Hippocampal formation (tissue), 2 donors: Measurements from ENCODE around the gene RMND1.

Experiments used
- DNase-seq, 2 donors: peaks; one replicate each; lab custom pipeline; 2025; lab: John Stamatoyannopoulos, UW

The RMND1 gene

DNA sequence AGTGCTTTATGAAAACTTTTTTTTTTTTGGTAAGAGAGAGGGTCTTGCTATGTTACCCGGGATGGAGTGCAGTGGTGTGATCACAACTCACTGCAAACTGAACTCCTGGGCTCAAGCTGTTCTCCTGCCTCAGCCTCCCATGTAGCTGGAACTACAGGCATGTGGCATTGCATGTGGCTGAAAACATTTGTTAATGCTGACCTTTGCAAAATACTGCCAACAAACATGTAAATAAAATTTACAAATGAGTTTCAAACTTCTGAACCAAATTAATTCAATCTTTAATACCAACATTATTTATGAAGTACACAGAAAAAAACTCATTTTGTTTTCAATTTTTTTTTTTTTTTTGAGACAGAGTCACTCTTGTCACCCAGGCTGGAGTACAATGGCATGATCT lies 34.4 kb downstream of the RMND1 start:
- no peak for DNase-seq

DNA sequence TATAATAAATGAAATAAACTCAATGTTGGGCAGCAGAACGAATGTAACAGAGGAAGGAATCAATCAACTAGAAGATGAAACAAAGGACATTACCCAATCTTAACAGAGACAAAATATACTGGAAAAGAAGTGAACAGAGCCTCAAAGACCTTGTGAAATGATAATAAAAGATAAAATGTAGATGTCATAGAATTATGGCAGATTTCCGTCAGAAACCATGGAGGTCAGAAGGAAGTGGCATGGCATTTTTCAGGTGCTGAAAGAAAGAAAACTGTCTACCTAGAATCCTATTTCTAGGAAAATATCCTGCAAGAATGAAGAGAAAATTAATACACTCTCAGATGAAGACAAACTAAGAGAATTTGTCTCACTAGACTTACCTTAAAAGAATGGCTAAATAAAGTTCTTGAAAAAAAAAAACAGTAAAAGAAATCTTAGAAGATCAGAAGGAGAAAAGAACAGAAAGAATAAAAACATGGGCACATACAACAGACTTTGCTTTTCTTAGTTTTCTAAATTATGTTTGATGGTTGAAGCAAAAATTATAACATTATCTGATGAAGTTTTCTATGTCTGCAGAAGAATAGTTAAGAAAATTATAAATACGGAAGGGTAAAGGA lies 37.2 kb downstream of the RMND1 start:
- no peak for DNase-seq

DNA sequence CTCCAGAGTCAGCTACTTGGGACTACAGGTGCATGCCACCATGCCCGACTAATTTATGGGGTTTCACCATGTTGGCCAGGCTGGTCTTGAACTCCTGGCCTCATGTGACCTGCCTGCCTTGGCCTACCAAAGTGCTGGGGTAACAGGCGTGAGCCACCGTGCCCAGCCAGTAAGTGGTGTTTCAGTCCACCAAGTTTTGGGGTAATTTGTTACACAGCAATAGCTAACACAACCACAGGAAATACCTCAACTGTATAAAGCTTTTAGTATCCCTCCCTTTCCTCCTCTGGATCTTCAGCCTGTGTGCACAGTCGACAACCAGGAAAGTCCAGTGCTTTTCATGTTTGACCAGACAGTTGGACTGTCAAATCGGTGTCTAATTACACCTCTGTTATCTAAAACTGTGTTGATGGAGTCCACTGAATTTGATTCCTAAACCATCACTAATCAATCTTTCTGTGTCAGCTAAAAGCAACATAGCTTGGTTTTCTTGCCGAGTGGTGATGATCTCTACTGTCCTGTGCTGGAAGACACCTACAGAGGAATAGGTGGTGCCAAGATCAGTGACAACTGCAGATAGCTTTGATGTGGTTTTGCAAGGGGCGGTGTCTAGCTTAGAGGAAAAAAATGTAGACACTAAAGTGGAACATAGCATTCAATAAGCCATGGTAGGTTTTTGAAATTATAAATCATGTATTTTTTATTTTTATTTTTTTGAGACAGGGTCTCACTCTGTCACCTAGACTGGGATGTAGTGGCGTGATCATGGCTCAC lies 38.4 kb downstream of the RMND1 start:
- DNase-seq = no peak

DNA sequence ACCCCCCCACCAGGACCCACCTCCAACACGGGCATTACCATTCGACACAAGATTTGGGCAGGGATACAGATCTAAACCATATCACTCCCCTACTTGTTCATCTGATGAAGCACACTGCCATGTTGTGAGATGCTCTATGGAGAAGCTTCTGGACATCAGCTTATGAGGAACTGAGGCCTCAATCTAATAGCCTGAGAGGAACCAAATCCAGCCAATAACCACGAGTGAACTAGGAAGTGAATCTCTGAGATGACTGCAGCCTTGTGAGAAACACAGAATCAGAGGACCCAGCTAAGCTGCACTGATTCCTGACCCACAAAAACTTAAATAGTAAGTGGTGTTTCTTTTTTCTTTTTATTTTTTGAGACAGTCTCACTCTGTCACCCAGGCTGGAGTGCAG lies 39.0 kb downstream of the RMND1 start:
- DNase-seq = no peak

DNA sequence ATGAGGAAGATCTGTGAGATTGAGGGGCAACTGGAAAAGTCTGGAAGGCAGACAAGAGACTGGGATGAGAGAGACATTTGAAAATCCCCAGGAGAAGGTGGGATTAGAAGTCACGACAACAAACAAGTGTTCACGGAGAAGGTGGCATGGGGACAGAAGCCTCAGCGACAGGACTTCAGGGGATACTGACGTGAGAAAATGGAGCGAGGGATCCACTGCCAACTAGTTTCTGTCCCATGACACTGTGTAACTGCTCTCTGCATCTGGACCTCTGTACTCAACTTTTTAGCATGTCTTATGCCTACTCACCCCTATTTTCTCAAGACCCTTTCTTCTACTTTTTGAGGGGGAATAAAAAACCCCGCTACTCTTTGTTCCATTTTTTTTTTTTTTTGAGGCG lies 42.2 kb downstream of the RMND1 start:
- no peak for DNase-seq

DNA sequence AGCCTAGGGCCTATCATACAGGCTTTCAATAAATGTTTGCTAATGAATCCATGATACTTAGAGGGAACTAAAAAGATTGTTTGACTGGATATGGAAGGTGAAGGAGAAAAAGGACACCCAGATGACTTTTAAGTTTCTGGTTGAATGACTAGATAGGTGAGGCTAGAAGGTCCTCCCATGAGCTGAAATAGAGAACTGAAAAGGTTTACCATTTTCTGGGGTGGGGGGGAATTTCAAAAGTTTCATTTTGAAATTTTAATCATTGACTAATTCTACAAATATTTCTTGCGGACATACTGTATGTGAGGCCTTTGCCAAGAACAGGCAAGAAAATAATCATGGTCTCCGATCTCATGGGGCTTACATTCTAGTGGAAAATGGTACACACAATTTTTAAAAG lies 42.7 kb downstream of the RMND1 start:
- DNase-seq = no peak

DNA sequence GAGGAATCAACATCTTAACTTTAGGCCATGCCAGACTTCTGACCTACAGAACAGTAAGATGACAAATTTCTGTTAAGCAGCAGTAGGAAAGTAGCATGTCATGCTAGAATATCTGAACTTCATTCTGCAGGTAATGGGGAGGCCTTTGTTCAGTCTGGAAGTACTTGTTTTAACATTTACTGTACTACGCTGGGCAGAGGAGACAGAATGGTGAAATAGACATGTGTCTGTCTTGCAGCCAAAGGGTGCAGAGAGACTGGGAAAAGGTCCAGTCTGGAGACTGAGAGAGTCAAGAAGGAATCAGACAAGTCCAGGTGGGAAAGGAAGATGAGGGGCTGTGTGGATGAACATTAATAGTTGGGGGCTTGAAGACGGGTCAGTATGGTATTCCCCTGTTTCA lies 43.1 kb downstream of the RMND1 start:
- DNase-seq = no peak

DNA sequence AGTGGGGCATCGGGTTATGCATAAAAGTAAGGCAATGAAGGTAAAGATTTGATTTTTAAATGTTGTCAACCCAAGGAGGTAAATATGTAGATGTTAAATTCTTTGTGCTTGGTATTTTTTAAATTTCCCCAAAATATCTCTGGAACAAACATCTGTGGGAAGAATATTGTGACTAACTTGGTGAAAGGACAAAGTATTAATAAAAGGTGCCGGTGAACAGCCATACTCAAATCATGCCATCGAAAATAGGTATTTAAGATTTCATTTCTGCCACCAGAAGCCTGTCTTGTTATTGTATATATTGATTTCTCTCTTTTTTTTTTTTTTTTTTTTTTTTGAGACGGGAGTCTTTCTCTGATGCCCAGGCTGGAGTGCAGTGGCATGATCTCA lies 48.0 kb downstream of the RMND1 start:
- DNase-seq = no peak

DNA sequence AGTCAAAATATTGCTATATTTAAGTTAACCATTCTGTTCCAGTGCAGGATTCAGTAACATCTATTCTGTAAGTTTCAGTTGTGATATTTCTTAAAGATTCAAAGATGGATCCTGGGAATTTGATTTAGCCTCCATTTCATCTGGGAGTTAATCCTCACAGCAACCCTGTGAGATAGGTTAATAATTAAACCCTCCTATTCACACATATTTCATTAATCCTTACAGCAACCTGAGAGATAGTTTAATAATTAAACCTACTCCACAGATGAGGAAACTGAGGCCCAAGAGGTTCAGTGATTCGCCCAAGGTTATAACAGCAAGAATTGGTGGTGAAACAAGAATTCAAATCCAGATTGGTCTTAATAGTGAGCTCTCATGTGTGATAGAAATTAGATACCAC lies 49.7 kb downstream of the RMND1 start:
- DNase-seq = no peak

DNA sequence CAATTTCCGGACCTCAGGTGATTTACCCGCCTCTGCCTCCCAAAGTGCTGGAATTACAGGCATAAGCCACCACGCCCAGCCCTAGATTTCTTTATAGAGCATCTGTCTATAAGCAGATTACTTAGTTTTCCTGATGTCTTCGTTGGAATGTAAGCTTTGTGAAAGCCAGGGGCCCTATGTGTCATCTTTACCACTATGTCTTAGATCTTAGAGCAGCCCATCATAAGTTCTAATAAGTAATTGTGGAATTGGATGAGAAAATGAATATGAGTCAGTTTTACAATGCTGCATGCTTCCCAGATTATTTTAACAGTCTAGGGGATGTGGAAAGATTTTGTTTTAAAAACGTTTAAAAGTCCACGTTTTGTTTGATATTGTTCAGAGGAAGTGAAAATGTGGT lies 51.5 kb downstream of the RMND1 start:
- no peak for DNase-seq

DNA sequence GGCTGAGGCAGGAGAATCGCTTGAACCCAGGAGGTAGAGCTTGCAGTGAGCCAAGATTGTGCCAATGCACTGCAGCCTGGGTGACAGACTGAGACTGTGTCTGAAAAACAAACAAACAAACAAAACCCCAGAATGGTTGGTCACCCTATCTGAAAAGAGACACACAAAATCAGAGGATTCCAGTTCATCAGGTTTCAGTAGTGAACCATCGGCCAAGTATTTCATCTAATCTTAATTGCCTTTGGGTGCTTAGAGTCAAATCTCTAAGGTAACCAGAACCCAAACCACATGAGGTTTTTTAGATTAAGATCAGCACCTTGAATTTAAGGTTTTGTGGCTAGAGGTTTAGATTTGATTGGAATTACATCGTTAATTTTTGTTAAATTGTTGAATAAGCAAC lies 52.2 kb downstream of the RMND1 start:
- no peak for DNase-seq

DNA sequence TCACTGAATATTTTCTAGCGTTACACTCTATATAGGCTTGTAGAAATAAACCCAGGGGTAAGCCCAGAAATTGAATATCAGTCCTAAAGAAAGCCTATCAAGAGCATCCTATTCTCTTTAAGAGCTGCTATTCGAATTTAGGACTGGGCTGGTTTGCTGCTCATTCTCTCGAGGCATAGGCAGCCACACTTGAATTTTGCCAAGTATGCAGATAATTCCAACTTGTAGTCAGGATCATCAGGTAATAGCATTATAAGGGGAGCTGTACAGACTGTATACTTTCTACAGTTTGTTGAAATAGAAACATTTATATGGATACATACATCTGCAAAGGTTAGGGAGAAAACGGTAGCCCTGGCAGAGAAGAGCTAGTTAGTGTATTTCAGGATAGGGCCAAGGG lies 58.5 kb downstream of the RMND1 start:
- DNase-seq = no peak

DNA sequence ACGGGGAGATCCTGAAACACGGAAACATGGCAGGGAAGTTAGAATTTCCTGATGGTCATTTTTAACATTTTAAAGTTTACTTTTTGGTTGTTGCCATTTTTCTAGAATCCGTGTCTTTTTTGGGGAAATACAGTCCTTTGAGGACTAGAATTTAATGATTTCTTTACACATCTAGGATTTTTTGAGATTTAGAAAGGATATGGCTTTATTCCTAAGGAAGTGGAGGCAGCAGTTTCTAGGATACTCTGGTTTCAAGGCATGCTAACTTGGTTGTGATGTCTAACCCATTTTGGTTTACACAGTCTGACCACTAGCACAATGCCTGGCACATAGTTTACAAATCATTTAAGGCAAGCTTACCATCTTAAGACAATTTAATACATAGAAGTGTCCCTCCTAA lies 59.5 kb downstream of the RMND1 start:
- DNase-seq = no peak

DNA sequence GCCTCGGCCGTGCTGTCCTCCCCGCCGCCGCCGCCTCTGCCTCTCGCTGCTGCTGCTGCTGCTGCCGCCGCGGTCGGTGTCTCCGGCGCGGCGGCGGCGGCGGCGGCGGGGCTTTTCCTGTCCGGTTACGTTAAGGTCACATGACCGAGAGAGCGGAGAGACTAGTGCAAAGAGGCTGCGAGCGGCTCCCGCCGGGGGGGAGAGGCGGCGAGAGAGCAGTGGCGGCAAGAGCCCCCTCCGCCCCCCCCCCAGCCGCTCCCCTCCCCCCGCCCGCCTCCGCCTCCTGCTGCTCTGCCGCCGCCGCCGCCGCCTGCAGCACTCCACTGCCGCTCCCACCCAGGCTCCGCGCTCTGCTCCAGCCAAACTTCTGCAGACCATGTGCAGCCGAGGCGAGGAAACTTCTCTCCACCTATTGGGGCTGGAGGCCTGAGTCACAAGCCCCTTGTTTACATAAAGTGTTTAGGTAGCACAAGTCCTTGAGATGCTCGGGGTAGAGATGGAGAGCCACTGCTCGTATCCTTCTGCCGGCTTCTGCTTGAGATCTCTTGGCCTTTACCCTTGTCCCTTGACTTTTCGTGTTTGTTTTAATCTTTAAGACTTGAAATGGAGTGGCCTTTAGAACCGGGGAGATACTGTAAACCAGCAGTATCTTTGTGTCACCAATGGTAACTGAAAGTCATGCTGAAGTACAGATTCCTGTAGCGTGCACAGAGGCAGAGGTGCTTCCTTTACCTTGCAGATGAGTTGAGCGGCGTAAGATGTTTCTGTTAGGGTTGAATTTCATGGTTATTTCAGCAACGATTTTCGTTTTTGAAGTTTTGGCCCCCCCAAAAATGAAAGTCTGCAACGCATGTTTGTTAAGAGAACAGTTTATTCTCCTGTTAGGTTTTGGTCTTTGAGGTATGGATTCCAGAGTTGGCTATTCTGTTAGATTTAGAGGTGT lies 60.2 kb downstream of the RMND1 start, which contains the start of gene ZBTB2:
ZBTB2 (minus strand) TSS at position 89 of the 943 bp plus-strand sequence. CDS start 17,922 bp downstream, outside the sequence.
- DNase-seq = peak; percentile 56 to 75

DNA sequence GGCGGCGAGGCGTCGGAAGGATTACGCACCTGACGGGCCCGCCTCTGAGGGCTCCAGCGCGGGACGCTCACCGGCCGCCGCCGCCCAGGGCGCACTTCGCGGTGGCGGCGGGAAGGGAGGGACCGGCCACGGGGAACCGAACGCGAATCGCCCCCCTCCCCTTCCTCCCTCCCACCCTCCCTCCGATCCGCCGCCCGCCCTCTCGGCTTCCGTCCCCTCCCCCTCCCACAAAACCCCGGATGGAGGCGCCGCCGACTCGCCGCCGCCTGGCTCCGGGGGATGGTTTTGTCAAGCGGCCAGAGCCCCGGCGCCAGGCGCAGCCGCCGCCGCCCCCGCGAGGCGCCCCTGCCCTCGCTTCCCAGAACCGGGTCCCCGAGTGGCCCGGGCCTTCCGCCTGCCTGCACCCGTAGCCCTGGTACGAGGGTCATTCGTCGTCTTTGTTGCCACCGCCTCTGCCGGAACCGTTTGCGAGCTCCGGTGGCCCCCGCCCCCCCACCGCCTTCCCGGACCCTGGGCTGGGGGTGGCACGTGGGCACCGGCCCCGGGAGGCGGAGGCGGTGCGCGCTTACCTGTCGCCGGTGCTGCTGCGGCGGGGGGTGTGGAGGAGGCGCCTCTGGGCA lies 61.0 kb downstream of the RMND1 start:
- peak in 1 of 2 donors; percentile 78 for DNase-seq

DNA sequence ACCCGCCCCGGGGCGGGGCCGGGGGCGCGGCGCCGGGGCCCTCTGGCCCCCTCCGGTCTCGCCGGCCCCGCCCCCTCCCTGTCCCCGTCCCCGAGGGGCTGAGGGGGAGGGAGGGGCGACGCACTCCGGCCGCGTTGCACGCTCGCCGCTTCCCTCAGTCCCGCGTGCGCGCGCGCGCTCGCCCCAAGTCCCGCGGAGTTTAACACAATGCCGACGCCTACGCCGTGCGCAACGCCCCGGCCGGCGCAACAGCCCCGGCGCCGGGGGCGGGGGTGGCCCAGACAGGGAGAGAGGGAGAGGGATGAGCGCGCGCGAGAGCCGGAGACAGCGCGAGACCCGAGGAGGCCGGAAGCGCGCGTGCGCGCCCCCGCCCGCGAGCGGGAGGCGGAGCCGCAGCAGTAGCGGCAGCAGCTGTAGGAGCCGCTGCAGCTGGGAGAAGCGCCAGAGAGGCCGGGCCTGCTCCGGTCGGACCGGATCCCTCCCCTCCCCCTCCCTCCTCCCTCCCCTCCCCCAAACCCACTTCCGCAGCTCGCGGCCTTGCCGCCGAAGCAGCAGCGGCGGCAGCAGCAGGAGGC lies 61.6 kb downstream of the RMND1 start:
- DNase-seq = peak; percentile 92 to 94

DNA sequence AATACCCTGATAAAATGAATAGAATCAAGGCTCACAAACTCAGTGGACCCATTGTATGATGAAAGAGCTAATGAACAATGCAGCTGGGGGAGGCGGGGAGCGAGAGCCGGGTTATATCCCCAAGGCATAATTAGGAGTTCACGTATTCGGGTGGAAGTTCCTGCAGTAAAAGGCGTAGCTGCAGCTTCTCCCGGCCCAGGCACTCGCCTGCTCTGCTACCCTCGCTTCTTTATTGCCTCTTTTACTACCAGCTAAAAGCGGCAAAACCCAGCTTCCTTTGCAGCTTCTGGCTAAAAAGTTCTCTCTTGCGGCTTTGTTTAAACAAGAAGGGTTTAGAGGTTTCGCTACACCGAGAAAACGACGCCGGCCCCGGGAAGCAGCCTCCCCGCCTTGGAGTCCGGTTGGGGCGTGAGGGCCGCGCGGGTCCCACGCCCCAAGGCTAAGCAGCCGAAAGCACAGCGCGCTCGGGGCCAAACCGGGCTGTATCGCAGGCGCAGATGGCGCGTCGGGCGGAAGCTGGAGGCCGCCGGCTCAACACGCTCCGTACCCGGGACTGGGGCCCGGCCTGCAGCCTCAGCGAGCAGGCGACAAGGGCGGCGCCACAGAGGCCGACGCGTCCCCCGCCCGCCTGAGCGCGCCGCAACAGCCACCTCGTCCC lies 62.2 kb downstream of the RMND1 start:
- peak; percentile 66 to 72 for DNase-seq

DNA sequence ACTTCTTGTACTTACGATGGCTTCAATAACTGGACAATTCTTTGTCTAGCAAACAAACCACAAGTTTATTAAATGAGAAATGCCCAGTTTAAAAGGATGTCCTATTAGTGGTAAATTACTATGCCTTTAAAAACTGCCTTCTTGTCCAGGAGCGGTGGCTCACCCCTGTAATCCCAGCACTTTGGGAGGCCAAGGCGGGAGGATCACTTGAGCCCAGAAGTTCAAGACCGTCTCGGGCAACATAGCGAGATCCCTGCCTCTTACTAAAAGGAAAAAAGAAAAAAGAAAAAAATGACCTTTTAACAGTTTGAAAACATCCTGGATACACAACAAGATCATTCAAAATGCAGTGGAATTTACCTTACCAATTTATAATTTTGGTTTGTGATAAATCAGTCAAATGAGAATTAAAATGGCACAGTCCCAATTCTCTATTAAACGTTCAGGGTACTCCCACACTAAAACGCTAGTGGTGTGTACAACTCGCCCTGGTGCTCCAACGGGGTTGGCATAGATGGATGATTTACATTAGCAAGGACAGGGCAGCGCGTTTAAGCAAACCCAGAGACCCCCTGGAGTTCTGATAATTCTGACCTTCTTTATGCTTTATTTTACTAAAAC lies 62.8 kb downstream of the RMND1 start:
- DNase-seq = no peak

DNA sequence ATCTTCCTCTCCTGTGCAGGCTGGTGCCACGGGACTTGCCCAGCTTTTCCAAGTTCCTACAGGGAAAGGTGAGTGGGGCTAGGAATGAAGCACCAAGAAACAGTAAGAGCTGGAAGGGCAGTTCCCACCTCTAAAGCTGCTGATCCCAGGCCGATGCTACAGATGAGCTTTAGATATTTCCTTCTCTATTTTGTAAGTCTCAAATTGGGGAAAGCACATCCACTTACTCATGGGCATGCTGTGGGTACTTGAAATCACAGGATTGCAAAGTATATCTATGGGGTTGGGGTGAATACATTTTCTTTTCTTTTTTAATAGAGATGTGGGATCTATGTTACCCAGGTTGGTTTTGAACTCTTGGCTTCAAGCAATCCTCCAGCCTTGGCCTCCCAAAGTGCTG lies 63.7 kb downstream of the RMND1 start:
- no peak for DNase-seq

DNA sequence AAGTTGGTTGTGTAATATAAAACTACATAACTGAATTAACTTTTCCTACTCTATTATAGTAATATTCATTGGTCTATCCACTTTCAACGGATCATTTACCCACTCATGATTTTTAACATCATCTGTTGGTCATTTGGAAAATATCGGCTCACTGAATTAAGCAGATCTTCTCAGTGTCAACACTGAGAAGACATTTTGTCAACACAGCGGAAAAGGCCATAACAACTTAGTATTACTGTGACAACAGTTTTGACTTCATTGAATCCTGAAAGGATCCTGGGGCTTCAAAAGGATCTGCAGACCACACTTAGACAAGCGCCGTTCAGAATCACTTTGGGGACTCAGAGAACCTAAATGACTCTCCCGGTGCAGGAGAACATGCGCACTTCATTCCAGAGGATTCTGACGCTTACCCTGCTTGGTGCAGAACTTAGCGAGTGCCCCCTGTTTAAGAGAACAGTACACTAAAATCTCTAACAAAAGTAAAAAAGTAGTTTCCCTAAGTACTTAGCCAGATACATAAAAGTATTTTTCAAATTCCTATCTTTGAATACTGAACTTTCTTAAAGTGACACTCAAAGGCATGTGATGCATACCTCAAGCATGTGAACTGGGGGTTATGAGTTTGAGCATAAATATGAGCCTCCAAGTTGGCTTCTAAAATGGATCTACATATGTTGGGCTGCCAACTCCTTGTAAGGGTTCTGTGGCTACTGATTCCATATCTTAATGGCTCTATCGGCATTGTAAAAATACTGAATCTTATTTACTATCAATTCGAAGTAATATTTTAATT lies 64.6 kb downstream of the RMND1 start:
- DNase-seq = no peak
